K562 (cell line): ENCODE data around the gene FHIP2A. TPM values are rescaled to one million over a fixed set of nuclear protein-coding genes. Genes with fewer than 3 reads are reported as not detected.

Experiments used
- ATAC-seq: fragments of 200-7000 bp; cut with Tn5 transposase; 3 replicates; pipeline ENCODE4 v1.9.1; 2020; ENCODE audit warnings: moderate library complexity
- BruUV-seq: library from RNA; stranded (reverse); fragments of 400-500 nt; replicated peaks from 2 replicates; lab custom pipeline; 2021; lab: Mats Ljungman, UMichigan
- CTCF ChIA-PET: fragments of 300-600 bp; formaldehyde crosslinking; extraction: SDS; loops from one replicate; lab custom pipeline; 2021; ENCODE audit warnings: low intra/inter-chr PET ratio; lab: Yijun Ruan, JAX
- POLR2A ChIA-PET: fragments of 300-600, 350-650 bp; sonication (Branson Sonifier 250); formaldehyde crosslinking; extraction: SDS; loops from one replicate; lab custom pipeline; 2021; ENCODE audit warnings: antibody characterized with exemption, inconsistent platforms; lab: Yijun Ruan, JAX
- DNase-seq, 4 experiments: peaks; one replicate each; pipeline versions ENCODE4 v3.0.0 to v3.0.0-alpha.2; 2011 to 2018; ENCODE audit warnings: low spot score in 3 of 4, mixed read lengths in 3 of 4; ENCODE audit errors: extremely low read depth in 1 of 4
- FAIRE-seq: peaks from 2 replicates; lab custom pipeline; 2011; peaks lifted over from hg19 to GRCh38; lab: Jason Lieb, UNC
- H2AFZ ChIP-seq: 2 replicates; pipeline ENCODE4 v1.6.0; 2011; ENCODE audit warnings: low read depth, low read length, control low read depth, inconsistent platforms
- H3K27ac ChIP-seq: fragments of 200-600 bp; 3 replicates; pipeline ENCODE4 v1.8.0; 2011; ENCODE audit warnings: low read depth, mild to moderate bottlenecking, control low read depth, inconsistent platforms, low read length, moderate library complexity, mixed read lengths; ENCODE audit errors: extremely low read depth
- H3K27me3 ChIP-seq, 2 experiments: fragments of 300-600 bp in 1 of 2; 2 replicates in 1 of 2; 3 replicates in 1 of 2; pipeline versions ENCODE4 v1.6.0 to v1.8.0; 2011; ENCODE audit warnings: inconsistent platforms in 2 of 2, low read length in 2 of 2, mild to moderate bottlenecking in 1 of 2, mixed read lengths in 1 of 2, moderate library complexity in 1 of 2; ENCODE audit not compliant: control insufficient read depth in 2 of 2, insufficient read depth in 2 of 2
- H3K36me3 ChIP-seq: fragments of 300-600 bp; 3 replicates; pipeline ENCODE4 v1.8.0; 2011; ENCODE audit warnings: mild to moderate bottlenecking, low read length, inconsistent platforms; ENCODE audit not compliant: control insufficient read depth, insufficient read depth
- H3K4me1 ChIP-seq, 2 experiments: fragments of 200-600 bp in 1 of 2; replicated peaks in 1 of 2; 2 replicates in 1 of 2; 3 replicates in 1 of 2; pipeline versions ENCODE4 v1.5.1 to v1.8.0; 2011; ENCODE audit warnings: inconsistent platforms in 2 of 2, low read length in 2 of 2, mild to moderate bottlenecking in 1 of 2, mixed read lengths in 1 of 2, moderate library complexity in 1 of 2; ENCODE audit not compliant: control insufficient read depth in 2 of 2, insufficient read depth in 2 of 2
- H3K4me2 ChIP-seq: 2 replicates; pipeline ENCODE4 v1.6.1; 2011; ENCODE audit warnings: low read length, control low read depth, inconsistent platforms, mixed read lengths; ENCODE audit not compliant: insufficient read depth
- H3K4me3 ChIP-seq: fragments of 200-600 bp; sonication (generic), shearing (Covaris generic); 2 replicates; pipeline ENCODE4 v1.5.1; 2016; ENCODE audit warnings: control low read depth, inconsistent platforms
- H3K79me2 ChIP-seq: fragments of 200-600 bp; 3 replicates; pipeline ENCODE4 v1.8.0; 2011; ENCODE audit warnings: low read length, inconsistent platforms; ENCODE audit not compliant: control insufficient read depth, insufficient read depth
- H3K9ac ChIP-seq, 2 experiments: 2 replicates each; pipeline versions ENCODE4 v1.6.0 to v1.6.1; 2011; ENCODE audit warnings: low read depth in 2 of 2, low read length in 2 of 2, control low read depth in 1 of 2, inconsistent platforms in 1 of 2, mild to moderate bottlenecking in 1 of 2, mixed read lengths in 1 of 2; ENCODE audit not compliant: insufficient read depth in 1 of 2
- H3K9me1 ChIP-seq: one replicate; pipeline ENCODE4 v1.6.0; 2011; ENCODE audit warnings: inconsistent platforms, mild to moderate bottlenecking, low read length, moderate library complexity; ENCODE audit not compliant: control insufficient read depth, insufficient read depth
- H3K9me3 ChIP-seq: replicated peaks from 2 replicates; pipeline ENCODE4 v1.5.1; 2011; ENCODE audit warnings: low read depth, low read length, inconsistent platforms; ENCODE audit not compliant: control insufficient read depth, insufficient read depth
- H4K20me1 ChIP-seq: replicated peaks from 2 replicates; pipeline ENCODE4 v1.6.1; 2011; ENCODE audit warnings: low read length, inconsistent platforms, mixed read lengths; ENCODE audit not compliant: control insufficient read depth, insufficient read depth
- ELK3 ChIP-seq: fragments of 450-650 bp; formaldehyde crosslinking; IDR thresholded peaks from 2 replicates; pipeline ENCODE4 v1.4.0; 2020; ENCODE audit warnings: mild to moderate bottlenecking
- IFI16 ChIP-seq: fragments of 250-450 bp; sonication (Bioruptor Pico); IDR thresholded peaks from 2 replicates; pipeline ENCODE4 v2.1.2; 2022; ENCODE audit warnings: mild to moderate bottlenecking, inconsistent platforms
- KDM4B ChIP-seq, 2 experiments: fragments of 450-650 bp in 1 of 2; sonication (generic) in 1 of 2; IDR thresholded peaks; 2 replicates each; pipeline ENCODE4 v1.6.1; 2016 to 2017; ENCODE audit warnings: borderline replicate concordance in 2 of 2, antibody characterized with exemption in 1 of 2, low read depth in 1 of 2, mild to moderate bottlenecking in 1 of 2
- NR2C1 ChIP-seq, 2 experiments: fragments of 450-650 bp; IDR thresholded peaks; 2 replicates each; pipeline ENCODE4 v1.6.1; 2017; ENCODE audit warnings: mild to moderate bottlenecking in 2 of 2, antibody characterized with exemption in 1 of 2, inconsistent platforms in 1 of 2, missing compliant biosample characterization in 1 of 2, missing genetic modification characterization in 1 of 2
- ZNF347 ChIP-seq: fragments of 450-650 bp; formaldehyde crosslinking; IDR thresholded peaks from 2 replicates; pipeline ENCODE4 v1.4.0; 2020; ENCODE audit warnings: low read depth, mild to moderate bottlenecking, moderate library complexity
- WGBS: fragments of 100-300 bp; shearing (Covaris generic); methylation state at CpG from one replicate; pipeline ENCODE4 v1.1.6; 2016; ENCODE audit warnings: low coverage, mixed read lengths; ENCODE audit not compliant: insufficient coverage; ENCODE audit errors: missing lambda C conversion rate; 5-methylcytosine and 5-hydroxymethylcytosine counted together
- in situ Hi-C: fragments of 300-500 bp; cut with MboI; formaldehyde crosslinking; loops from 4 replicates; pipeline ENCODE4 v1.15.0; 2018; ENCODE audit warnings: inconsistent platforms, mixed read lengths
- intact Hi-C: fragments of 100-400 bp; cut with micrococcal nuclease; formaldehyde crosslinking; loops from 2 replicates; pipeline ENCODE4 v1.14.2; 2022
- polyA plus RNA-seq, 8 experiments: library from polyadenylated mRNA; depleted of rRNA in 4 of 8; stranded (reverse) in 5 of 8; unstranded in 3 of 8; fragments of >200 nt; fragmentation: Nextera tagmentation in 2 of 8; fragmentation: Illumina TruSeq in 1 of 8; extraction: Ambion mirVana in 2 of 8; extraction: Trizol in 1 of 8; gene quantifications; 2 replicates each; pipeline versions ENCODE4 v1.2.1 to v1.2.3, GENCODE V29; 2011 to 2014; ENCODE audit warnings: inconsistent platforms in 1 of 8, missing spikeins in 1 of 8
- total RNA-seq, 7 experiments: library from RNA; depleted of rRNA in 6 of 7; stranded (reverse); fragments of >200 nt in 6 of 7; fragmentation: Illumina TruSeq in 2 of 7; extraction: Trizol in 2 of 7; gene quantifications; 2 replicates each; pipeline versions ENCODE4 v1.2.1 to v1.2.3, GENCODE V29; 2011 to 2021; ENCODE audit warnings: low replicate concordance in 1 of 7

Gene FHIP2A
- total and polyA plus RNA-seq, 9 of the 15 experiments (the other 6 are each of a cell fraction or from before 2014, with no cell fraction given): 1.5 to 7.4 (median 3.3) TPM

GRCh38 chr10:114867365-114867764, 45.8 kb downstream of the FHIP2A start:
- Histone ChIP-seq H4K20me1 (no peaks in the 10 kb centered on the region), H3K4me3 (no peak overlapping the region), H3K4me2 (no peak overlapping the region), H3K27me3 (no peaks in the 10 kb centered on the region), H3K9me3 (no peaks in the 10 kb centered on the region), H3K27ac (no peak overlapping the region), H2AFZ (no peak overlapping the region), H3K79me2 (no peaks in the 10 kb centered on the region), H3K9me1 (no peaks in the 10 kb centered on the region), H3K36me3 (0 out of 3 replicates have a peak, but pooled peaks cover 3% of the 10 kb centered on the region), H3K9ac (no peak overlapping the region), H3K4me1 (no peaks in the 10 kb centered on the region)
- in situ Hi-C loops (no loop called here), intact Hi-C loops (no loop called here)
- TF ChIP-seq ZNF347 (CRISPR knock-in tag) (no peak), NR2C1 (IDR thresholded peaks at IDR 0.05) (no peak), NR2C1 (tag; IDR thresholded peaks at IDR 0.05) (no peak), KDM4B (IDR thresholded peaks at IDR 0.05; ENCODE audit: borderline replicate concordance in 2 of 2, low read depth in 1 of 2) (no peak), IFI16 (CRISPR knock-in tag) (no peak), ELK3 (CRISPR knock-in tag) (no peak)
- FAIRE-seq: no peak
- 10% methylated on average over 2 of the region's 2 CpGs for WGBS
- ChIA-PET CTCF (no interaction called here), POLR2A (no interaction called here)
- no TSS peak for BruUV-seq
- ATAC-seq: no peak
- no peak for DNase-seq
